HG03095 (cell line): Measurements from ENCODE around the gene FIP1L1.
"Not testable (repeated sequence)": the region's sequence is repeated elsewhere in the genome, so short reads cannot be mapped to it uniquely, and the experiment has no call there.

ENCODE experiments used
- ATAC-seq: cut with Tn5 transposase; IDR thresholded peaks from one replicate; pipeline ENCODE4 v1.9.1; 2021; ENCODE audit warnings: moderate library complexity; ENCODE audit not compliant: unreplicated experiment

The FIP1L1 gene

GRCh38 chr4:53377319-53378170 is at the start of gene FIP1L1:
TSS of gene FIP1L1 (plus strand) at chr4:53377641. CDS start at chr4:53377839, 198 bp downstream.
- ATAC-seq, result peak; percentile 89

GRCh38 chr4:53334916-53335315 is 42.5 kb upstream of the FIP1L1 start:
- not testable (repeated sequence) for ATAC-seq

- ATAC-seq, result not testable (repeated sequence)
These were observed 37.3 kb upstream of the FIP1L1 start for GRCh38 chr4:53340145-53340544.

GRCh38 chr4:53346392-53346791 is 31.0 kb upstream of the FIP1L1 start:
- not testable (repeated sequence) for ATAC-seq

- no peak for ATAC-seq
These were observed 30.3 kb upstream of the FIP1L1 start for GRCh38 chr4:53346920-53347852.

- no peak for ATAC-seq
These were observed 29.4 kb upstream of the FIP1L1 start for GRCh38 chr4:53348046-53348445.

GRCh38 chr4:53349091-53349491 is 28.4 kb upstream of the FIP1L1 start:
- ATAC-seq, result no peak

- ATAC-seq, result no peak
These were observed 23.3 kb upstream of the FIP1L1 start for GRCh38 chr4:53354012-53354722.

- no peak for ATAC-seq
These were observed 21.4 kb upstream of the FIP1L1 start for GRCh38 chr4:53355930-53356521.

- ATAC-seq, result no peak
These were observed 16.0 kb upstream of the FIP1L1 start for GRCh38 chr4:53361451-53361850.

GRCh38 chr4:53362093-53362492 is 15.3 kb upstream of the FIP1L1 start:
- no peak for ATAC-seq

GRCh38 chr4:53364624-53365023 is 12.8 kb upstream of the FIP1L1 start:
- no peak for ATAC-seq

- ATAC-seq, result peak; percentile 11
These were observed 12.3 kb upstream of the FIP1L1 start for GRCh38 chr4:53365121-53365485.

GRCh38 chr4:53365486-53366300 is 11.7 kb upstream of the FIP1L1 start, which contains the start of gene SCFD2:
TSS of gene SCFD2 (minus strand) at chr4:53366061.
- ATAC-seq, result peak; percentile 95

- ATAC-seq, result peak; percentile 2
These were observed 11.1 kb upstream of the FIP1L1 start for GRCh38 chr4:53366301-53366716.

GRCh38 chr4:53367721-53368120 is 9.7 kb upstream of the FIP1L1 start:
- ATAC-seq, result no peak

GRCh38 chr4:53371049-53371448 is 6.4 kb upstream of the FIP1L1 start:
- no peak for ATAC-seq

GRCh38 chr4:53371843-53372521 is 5.5 kb upstream of the FIP1L1 start:
- no peak for ATAC-seq

GRCh38 chr4:53374777-53375258 is 2.6 kb upstream of the FIP1L1 start:
- ATAC-seq, result no peak
